Colon (tissue), 2 donors: ENCODE results near the gene ADAM33.

Source experiments
- FAIRE-seq: peaks from 2 replicates; lab custom pipeline; 2012; peaks lifted over from hg19 to GRCh38; lab: Jason Lieb, UNC
- donor health status: control.
- donor health status: control.

The ADAM33 gene, protein sequence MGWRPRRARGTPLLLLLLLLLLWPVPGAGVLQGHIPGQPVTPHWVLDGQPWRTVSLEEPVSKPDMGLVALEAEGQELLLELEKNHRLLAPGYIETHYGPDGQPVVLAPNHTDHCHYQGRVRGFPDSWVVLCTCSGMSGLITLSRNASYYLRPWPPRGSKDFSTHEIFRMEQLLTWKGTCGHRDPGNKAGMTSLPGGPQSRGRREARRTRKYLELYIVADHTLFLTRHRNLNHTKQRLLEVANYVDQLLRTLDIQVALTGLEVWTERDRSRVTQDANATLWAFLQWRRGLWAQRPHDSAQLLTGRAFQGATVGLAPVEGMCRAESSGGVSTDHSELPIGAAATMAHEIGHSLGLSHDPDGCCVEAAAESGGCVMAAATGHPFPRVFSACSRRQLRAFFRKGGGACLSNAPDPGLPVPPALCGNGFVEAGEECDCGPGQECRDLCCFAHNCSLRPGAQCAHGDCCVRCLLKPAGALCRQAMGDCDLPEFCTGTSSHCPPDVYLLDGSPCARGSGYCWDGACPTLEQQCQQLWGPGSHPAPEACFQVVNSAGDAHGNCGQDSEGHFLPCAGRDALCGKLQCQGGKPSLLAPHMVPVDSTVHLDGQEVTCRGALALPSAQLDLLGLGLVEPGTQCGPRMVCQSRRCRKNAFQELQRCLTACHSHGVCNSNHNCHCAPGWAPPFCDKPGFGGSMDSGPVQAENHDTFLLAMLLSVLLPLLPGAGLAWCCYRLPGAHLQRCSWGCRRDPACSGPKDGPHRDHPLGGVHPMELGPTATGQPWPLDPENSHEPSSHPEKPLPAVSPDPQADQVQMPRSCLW

DNA sequence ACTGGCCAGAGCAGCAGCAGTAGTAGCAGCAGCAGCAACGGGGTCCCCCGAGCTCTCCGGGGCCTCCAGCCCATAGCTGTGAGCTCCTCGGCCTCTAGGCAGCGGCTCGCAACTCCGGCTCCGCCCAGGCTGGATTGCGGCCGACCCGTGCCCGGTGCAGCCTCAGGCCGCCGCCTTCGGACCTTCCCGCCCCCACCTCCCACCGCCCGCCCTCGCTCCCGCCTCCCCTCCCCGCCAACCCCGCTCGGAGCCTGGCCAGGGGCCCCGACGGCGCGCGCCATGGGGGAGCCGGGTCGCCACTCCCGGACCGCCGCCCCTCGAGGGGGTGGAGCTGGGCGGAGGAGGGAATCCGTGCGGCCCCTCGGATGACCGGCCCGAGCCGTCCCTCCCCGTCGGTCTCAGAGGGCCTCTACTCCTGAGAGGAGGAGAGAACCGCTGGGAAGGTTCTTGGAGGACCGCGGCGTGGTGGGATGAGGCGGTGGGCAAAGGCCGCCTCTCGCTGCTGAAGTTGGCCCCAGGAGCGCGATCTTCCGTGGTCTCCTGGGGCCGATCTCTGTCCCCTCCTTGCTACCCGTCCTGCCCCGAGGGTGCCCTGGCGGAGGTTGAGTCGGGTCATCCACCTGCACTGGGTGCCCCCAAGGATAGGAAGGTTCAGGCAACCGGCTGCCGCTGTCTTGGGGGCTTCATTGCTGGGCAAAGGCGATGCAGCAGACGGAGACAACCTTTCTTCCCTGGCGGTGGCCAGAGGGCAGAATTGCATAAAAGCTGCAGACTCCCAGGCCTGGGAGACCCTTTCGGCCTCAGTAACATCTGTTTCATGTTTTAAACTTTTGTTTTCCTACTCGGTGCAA is at the start of gene ADAM33:
ADAM33 (minus strand) TSS at position 80 of the 851 bp plus-strand sequence; CDS start at position 74, 6 bp downstream.
- no peak for FAIRE-seq

DNA sequence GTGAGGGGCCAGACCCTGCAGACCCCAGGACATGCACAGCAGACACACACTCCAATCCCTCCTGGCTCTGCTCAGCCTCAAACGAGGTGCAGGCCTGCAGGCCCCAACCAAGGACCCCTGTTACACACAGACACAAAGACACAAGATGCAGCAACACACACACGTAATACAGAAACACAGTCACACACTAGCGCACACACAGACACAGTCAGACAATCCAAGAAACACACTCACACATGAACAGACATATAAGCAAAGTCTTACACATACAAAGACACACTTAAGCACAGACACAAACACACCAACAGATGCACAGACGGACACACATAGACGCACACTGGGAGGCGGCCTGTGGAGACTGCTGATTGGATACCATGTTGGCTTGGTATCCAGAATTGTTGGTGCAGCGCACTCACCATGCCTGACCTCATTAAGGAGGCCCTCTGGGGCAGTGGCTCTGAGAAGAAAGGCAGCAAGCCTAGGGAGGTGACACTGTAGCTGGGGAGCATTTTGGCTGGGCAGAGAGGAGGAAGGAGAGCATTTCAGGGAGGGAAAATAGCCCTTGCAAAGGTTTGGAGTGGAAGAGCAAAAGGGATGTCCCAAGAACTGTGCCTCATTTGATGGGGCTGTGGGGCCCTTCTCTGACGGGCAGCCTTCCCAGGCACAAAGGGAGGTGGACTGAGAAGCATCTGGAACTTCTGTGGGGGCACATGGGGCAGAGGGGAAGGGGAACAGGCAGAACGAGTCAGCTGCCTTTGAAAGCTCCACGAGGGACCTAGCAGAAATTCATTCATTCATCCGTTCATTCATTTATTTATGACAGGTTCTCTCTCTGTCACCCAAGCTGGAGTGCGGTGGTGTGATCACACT is 49.2 kb upstream of the ADAM33 start:
- FAIRE-seq = no peak

DNA sequence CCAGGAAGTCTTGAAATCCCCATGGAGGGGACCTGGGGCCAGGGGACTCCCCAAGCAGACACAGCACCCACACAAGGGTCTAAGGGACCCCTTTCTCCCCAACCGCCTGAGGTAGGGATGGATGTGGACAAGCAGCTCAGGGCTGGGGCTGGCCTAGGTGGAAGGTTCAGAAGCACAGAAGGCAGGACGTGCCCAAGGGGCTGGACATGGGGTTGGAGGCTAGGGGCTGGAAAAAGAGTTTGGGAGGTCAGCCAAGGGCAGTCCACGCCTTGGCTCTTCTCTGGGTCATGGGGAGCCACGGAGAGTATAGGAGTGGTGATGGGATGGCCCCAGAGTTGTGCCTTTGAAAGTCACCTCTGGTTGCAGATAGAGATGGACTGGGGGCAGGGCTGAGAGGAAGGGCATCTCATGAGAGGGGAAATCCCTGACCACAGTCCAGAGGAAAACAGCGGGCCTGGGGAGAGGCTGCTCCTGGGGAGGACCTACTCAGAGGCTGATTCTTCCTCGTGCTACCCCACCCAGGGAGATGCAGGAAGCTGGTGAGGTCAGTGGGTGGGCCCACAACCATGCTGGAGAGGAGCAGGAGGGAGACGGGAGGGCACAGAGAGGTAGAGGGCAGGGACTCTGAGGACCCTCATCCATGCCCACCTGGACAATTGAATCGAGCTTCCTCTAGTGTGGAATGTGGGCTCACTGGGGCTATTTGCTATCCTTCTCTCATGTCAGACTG is 48.2 kb upstream of the ADAM33 start:
- no peak for FAIRE-seq

DNA sequence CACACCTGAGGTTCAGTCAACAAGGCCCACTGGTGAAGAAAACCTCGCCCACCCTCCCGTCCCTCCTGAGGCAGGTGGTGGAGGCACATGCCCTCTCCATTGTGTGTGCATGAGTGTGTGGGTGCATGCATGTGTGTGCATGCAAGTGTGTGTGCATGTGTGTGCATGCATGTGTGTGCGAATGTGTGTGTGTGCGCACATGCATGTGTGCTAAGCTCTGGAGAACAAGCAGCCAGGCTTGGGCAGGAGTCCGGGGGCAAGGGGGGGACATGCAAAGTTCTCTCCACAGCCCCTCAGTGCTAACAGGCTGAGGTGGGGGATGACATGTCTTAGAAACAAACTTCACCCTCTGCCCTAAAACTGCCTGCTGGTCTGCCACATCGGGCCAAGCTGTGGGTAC is 47.6 kb upstream of the ADAM33 start:
- FAIRE-seq = no peak

DNA sequence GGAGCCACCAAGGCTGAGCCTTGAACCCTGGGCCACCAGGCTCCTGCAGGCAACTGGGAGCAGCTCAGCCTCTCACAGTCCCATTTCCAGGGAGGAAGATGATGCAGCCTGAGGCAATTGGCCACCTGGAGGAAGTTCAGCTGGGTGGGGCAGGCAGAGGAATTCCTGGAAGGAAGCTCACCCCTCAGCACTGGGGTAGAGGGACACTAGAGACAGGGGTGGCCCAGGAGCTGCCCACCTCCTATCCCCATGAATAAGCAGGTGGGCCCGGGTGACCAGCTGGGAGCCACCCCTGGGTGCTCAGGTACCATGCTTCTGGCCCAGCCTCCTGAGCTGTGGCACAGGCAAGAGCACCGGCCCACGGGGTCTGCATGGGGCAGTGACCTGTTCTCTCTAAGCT is 47.1 kb upstream of the ADAM33 start:
- FAIRE-seq = no peak

DNA sequence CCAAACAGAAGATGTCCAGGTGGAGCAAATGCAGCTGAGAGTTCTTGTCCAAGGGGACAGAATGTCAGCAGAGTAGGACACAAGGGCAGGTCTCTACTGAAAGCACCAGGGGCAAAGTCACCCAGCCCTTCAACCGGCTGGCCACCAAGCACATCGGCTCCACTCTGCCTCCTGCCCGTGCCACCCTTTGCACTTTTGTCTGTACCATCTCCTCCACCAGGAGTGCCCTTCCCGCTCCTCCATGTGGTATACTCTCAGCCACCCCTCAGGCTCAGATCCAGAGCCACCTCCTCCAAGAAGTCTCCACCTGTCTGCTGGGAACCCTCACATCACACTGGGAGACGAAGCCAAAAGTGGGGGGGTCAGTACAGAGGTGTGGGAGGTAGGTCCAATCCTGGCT is 46.5 kb upstream of the ADAM33 start:
- no peak for FAIRE-seq

DNA sequence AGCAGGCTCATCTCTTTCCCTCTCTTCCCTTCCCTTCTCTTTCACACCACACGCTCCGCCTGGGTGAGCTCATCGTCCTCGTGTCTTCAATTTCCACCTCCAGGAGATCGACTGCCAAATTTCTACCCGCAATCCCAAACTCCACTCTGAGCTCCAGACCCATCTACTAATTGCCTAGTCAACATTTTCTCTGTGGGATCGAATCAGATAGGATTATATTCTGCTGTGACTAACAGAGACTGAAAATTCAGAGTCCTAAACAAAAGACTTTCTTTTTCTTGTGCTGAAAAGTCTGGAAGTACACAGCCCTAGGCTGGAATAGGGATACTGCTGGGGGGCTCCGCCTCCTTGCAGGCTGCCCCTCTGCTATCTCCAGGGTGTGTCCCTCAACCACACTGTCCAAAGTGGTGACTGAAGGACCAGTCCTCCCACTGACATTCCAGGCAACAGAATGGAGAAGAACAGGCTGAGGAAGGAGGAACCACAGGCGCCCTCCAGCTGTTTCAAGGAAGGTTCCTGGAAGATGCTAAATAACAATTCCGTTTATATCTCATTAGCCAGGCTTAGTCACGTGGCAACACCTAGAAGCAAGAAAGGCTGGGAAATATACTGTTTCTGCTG is 45.7 kb upstream of the ADAM33 start:
- no peak for FAIRE-seq

DNA sequence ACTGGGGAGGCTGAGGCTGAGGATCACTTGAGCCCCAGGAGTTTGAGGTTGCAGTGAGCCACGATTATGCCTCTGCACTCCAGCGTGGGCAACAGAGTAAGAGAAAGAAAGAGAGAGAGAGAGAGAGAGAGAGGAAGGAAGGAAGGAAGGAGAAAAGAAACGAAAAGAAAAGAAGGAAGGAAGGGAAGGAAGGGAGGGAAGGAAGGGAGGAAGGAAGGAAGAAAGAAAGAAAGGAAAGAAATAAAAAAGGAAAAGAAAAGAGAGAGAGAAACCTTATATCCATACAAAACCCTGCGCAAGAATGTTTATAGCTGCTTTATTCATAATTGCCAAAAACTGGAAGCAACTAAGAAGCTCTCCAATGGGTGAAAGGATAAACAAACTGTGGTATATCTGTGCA is 42.5 kb upstream of the ADAM33 start:
- no peak for FAIRE-seq

DNA sequence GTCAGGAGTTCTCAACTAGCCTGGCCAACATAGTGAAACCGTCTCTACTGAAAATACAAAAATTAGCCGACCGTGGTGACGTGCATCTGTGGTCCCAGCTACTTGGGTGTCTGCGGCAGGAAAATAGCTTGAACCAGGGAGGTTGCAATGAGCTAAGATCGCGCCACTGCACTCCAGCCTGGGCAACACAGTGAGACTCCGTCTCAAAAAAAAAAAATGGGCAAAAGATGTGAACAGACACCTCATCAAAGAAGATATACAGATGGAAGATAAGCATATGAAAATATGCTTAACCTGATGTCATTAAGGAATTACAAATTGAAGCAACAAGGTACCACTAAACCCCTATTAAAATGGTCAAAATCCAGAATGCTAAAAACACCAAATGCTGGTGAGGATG is 41.5 kb upstream of the ADAM33 start:
- no peak for FAIRE-seq

DNA sequence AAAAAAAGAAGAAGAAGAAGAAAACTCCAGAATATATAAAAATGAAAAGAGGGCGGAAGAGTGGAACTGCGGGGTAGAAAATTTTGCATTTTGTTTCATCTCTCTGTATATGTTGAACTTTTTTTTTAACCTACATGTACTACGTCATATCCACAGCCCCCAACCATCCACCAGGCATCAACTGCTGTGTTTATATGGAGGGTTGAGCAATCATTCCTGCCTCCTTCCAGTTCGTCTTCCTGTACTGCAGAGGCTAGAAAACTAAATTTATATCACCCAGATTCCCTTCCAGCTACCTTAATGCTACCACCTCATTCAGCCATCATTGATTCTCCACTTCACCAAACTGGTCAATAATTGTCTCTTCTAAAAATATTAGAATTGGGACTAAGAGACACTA is 40.1 kb upstream of the ADAM33 start:
- no peak for FAIRE-seq

DNA sequence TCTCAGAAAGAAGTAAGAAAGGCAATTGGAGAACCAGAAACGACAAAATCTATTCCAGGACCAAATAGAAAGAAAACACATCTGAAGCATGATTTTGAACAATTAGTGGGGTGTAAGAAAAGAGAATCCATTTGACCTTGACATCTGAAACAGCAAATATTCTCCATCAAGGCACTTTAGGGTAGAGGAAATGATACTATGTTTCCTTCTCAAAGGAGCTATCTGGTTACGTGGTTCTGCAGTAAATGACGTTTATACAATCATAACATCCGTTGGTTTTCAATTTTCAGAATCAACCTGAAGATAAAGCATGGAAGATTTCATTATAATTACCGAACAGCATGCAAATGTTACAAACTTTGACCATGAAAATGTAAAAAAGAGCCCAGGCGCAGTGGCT is 38.8 kb upstream of the ADAM33 start:
- FAIRE-seq = no peak

DNA sequence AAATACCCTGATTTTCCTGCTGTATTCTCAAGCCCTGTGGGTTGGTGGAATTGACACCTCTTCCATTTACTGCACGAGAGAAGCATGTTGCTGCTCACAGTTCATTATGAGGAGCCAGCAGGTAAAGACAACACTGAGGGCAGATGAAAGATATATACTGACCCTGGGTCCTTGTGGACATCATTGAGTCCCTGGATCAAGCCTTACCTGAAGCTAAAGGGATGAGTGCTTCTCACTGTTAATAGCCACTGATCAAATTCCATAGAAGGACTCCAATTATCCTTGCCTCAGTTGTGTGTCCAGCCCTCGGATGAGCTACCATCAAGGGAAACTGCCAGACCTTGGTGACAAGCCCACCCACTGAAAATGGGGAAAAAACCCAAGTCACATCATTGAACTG is 38.3 kb upstream of the ADAM33 start:
- no peak for FAIRE-seq

DNA sequence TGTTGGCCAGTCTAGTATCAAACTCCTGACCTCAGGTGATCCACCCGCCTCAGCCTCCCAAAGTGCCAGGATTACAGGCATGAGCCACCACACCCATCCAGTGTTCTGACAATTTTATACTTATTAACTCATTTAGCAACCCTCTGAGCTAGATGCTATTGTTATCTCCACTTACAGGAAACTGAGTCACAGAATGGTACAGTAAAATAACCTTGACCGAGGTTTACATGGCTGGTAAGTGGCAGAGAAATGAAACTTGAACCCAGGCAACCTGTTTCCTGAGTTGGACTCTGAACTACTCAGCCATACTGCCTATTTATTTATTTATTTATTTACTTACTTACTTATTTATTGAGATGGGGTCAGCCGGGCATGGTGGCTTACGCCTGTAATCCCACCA is 37.2 kb upstream of the ADAM33 start:
- no peak for FAIRE-seq

DNA sequence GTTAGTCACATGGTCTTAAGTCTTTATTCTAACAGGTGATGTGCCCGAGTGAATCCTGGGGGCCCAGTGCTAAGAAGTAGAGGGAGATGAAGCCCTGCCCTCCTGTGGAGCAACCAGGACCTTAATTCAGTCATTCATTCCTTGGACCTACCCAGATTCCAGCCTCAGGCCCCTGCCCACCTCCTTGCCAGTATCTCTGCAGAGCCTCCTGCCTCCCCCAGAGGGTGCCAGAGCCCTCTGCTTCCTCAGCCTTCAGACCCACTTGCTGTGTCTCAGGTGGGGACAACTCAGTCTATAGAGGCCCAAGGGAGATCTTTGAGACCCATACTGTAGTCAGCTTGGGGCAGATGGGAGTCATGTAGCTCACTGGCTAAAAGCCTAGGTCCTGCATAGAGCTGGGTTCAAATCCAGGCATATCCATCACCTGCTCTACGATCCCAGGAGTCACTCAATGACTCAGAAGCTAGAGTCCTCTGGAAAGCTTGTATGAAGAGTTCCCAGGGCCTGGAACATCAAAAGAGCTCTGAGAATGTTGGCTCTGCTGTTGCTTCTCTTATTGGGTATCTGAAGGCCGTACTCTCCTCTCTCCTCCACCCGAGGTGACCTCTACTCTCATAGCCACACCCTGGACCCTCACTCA is 34.5 kb upstream of the ADAM33 start:
- FAIRE-seq = no peak

DNA sequence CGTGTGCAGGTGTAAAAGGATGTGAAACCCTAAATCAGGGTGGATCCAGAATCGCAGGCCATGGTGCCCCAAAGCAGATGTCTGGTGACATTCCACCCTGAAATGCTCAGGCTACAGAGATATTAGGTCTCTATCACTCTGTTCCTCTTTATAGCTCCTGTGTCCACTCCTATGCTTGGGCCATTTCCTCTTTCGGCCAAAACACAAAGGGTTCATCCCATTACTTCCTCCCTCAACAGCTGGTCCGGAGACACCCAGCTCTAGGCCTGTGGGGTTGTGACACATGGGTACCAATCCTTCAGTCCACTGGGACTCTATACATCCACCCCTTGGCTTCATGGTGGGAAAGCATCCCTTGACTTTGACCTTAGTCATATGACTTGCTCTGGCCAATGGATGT is 32.3 kb upstream of the ADAM33 start:
- no peak for FAIRE-seq

DNA sequence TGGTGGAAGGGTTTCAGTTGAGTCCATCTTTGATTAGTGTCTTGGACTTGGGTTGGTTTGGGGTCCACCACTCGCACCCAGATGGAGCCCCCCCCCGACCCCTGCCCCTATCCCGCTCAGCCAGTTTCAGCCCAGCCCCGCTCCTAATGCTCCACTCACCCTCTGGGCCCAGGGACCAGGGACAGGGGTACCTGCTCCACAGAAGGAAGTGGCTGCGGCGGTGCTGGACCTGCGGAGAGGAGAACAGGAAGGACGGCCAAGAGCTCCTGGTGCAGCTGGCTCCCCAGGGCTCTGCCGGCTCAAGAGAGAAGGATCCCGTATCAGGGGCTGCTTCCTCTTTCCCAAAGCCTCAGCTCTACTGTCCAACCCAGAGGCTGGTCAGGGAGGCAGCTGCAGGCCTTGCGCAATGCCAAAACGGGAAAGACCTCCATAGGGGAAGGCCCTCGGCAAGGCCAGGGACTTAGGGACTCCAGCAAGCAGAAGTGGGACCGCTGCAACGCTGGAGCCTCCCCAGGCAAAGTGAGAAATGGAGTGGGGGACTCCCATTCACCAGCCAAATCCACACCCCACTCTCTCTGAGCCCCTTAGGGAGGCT is 30.6 kb upstream of the ADAM33 start, which contains the start of gene SIGLEC1:
SIGLEC1 (minus strand) TSS at position 322 of the 595 bp plus-strand sequence. CDS start 5,472 bp downstream, outside the sequence.
- FAIRE-seq = no peak

DNA sequence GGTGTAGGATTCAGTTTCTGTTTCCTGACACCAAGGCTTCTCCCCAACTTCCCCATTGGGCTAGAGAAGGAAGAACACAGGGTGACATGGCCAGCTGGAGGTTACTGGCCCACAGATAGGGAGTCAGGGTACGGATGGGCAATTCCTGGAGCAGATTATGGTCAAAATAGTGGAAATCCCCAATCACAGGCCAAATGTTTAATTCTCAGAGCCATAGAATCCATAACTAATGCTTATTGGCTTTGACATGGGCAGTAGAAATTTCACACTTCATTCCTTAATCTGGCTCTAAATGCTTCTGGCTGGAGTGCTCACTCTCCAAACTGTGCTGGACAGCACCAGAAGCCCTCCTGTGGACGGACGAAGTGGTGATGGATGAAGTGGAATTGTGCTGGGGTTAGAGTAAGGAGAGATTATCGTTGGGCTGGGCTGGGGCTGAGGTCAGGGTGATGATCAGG is 29.7 kb upstream of the ADAM33 start:
- no peak for FAIRE-seq

DNA sequence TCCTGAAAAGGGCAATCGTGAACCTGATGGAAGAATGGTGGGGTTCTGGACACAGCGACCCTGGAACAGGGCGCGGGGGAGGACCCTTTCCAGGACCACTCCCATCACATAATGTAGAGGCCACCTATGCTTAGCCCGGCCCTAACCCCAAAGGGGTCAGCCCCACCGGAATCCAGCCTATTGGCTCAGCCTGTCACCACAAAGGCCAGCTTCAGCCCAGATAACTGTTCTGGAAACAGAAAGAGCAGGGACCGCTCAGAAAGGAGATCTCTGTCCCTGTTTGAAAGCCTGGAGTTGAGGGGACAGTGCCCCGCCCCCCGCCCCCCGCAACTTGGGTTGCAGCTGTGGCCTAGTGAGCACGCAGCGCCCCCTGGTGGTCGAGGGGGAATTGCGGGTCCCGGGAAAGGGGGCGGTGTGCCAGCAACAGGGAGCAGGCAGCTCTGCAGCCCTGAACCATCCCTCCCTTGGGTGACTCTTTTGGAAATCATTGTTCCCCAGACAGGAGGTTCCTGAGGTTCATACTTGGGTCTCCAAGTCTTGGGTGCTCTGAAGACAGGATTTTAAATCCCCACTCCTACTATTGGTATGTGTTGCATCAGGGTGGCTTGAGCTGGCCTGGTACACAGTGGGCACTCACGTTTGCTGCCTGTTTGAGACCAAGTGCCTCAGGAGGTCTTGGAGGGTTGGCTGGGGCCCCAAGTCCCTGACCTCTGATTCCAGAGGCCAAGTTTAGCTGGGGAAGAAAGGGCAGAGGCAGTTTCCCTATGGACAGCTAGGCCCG is 29.1 kb upstream of the ADAM33 start:
- FAIRE-seq = no peak
